Middle frontal gyrus (tissue), 1 donor: ENCODE results near the gene RUNX3.

Source experiments
- DNase-seq: peaks from one replicate; pipeline ENCODE4 v3.0.0-alpha.2; 2015; ENCODE audit warnings: low spot score; ENCODE audit errors: extremely low spot score

Gene RUNX3

DNA sequence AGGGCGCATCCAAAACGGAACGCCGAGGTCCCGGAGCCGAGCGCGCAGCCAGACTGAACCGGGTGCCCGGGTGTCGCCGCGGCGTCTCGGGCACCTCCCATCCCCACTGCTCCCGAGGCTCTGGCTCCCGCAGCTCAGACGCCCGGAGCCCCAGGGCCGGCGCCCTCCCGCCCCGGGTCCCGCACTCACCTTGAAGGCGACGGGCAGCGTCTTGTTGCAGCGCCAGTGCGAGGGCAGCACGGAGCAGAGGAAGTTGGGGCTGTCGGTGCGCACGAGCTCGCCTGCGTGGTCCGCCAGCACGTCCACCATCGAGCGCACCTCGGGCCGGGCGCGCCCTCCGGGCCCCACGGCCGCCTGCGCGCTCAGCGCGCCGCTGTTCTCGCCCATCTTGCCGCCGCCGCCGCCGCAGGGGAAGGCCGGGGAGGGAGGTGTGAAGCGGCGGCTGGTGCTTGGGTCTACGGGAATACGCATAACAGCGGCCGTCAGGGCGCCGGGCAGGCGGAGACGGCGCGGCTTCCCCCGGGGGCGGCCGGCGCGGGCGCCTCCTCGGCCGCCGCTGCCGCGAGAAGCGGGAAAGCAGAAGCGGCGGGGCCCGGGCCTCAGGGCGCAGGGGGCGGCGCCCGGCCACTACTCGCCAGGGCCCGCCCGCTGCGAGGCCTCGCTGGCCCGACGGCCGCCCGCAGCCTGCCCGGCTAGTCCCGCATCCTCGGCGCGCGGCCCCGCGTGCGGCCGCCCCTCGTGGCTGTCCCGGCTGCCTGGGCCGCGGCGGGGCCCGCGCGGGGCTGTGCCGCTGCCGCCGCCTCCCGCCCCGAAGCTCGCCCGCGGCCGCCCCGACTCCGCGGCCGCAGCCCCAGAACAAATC, 447 bp downstream of the RUNX3 start:
- DNase-seq, result no peak

GRCh38 chr1:24928689-24929397, 1.2 kb downstream of the RUNX3 start:
- no peak for DNase-seq

GRCh38 chr1:24927988-24928688, 1.9 kb downstream of the RUNX3 start:
- no peak for DNase-seq

DNA sequence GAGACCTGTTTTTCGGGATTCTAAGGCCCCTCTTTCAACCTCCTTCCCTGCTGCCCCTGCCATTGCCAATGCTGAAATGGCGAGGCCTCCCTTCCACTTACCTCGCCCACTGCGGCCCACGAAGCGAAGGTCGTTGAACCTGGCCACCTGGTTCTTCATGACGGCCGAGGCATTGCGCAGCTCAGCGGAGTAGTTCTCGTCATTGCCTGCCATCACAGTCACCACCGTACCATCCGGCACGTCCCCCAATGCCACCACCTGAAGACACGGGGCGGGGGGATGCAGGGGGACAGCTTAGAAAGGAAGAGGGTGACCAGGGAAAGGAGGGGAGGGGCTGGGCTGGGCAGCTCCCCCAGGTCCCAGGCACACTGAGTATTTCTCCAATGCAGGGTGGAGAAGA, 2.6 kb downstream of the RUNX3 start:
- DNase-seq, result no peak

DNA sequence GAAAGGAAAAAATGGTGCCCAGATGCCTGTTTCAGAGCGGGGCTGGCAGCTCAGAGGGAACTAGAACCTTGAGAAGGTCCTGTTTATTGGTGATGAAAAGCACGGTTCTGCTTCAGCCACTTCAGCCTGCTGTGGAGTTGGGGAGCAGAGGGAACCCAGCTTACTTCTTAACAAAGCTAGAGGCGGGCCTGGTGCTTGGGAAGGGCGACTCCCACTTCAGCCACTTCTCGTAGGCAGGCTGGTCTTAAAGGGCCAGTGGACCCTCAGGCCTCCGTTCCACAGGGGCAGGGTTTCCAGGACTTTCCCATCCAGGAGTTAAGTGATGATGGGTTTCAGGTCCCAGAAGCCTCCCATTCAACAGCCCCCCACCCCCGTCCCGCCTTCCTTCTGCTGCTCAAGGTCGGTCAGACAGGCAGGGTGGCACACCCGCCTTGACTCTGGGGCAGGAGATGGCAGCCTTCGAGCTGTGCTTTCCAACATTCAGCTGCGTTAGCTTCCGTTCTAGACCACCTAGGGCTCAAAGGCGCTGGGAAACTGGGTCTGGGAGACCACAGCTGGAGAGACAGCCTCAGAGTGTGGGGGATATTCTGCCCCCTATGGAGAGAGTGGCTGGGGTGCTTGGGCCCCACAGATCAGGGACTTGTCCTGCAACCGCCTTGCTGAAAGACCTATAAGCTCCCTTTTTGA, 3.4 kb downstream of the RUNX3 start:
- no peak for DNase-seq

DNA sequence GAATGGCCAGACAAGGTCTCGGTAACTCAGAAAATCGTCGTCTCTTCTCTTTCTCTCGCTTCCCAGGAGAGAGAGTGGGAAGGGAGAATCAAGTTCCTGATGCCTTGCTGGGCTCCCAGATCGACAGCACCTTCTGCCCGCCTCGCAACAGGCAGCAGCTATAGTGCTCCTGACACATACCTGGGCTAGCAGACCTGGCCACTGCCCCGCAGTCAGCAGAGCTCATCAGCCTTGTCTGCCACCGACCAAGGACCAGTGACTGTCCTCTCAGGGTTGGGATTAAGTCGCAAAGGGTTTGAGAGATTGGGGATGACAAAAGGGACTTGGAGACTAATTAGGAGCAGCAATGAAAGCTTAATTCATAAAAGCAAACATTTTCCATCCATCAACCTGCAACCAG, 4.1 kb downstream of the RUNX3 start:
- no peak for DNase-seq

- DNase-seq, result no peak
These were observed 4.8 kb downstream of the RUNX3 start for GRCh38 chr1:24925082-24925779.

DNA sequence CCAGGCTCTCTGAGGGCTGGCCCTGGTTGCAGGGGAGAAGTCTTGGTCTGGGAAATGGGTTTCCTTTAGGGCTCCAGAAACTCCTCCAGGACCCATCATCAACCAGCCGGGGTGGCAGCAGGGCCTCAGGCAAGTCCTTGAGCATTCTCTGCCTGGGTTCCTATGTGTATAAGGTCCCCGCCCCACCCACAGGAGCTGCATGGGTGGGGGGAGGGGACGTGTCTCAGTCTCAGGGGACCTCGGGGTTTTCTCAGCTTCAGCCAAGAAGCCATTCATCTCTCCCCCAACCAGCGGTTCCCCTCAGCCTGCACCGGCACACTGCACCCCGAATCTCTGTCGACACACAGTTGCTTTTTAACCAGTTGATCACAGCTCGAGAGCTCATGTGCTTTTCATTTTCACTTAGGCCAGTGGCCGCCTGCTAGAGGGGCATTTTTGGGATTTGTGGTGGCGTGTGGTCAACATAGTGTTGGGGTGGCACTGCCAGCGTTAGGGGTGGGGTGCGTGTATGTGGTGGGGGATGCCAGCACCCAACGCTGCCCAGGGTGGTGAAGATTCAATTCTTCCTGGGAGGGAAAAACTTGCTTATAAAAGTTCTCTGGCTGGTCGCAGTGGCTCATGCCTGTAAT, 6.5 kb downstream of the RUNX3 start:
- no peak for DNase-seq

GRCh38 chr1:24921938-24922662, 8.0 kb downstream of the RUNX3 start:
- DNase-seq, result no peak

- no peak for DNase-seq
These were observed 8.7 kb downstream of the RUNX3 start for GRCh38 chr1:24921412-24921811.

DNA sequence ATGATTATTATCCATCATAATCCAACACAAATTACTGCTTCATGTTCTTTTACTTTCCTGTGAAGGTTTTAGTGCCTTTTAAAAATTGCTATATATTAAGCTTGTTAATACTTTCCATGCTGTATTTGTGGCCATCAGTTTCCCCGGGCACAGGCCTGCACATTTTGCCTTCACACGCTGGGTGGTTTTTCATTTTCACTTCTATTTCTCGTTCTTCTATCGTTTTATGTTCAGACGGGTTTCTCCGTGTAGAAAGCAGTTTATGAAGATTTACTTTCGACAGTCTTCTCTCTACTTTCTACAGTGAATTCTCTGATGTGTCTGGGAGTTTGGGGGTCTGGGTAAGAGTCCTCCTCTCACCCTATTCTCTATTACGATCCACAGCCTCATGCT, 9.5 kb downstream of the RUNX3 start:
- DNase-seq, result no peak

DNA sequence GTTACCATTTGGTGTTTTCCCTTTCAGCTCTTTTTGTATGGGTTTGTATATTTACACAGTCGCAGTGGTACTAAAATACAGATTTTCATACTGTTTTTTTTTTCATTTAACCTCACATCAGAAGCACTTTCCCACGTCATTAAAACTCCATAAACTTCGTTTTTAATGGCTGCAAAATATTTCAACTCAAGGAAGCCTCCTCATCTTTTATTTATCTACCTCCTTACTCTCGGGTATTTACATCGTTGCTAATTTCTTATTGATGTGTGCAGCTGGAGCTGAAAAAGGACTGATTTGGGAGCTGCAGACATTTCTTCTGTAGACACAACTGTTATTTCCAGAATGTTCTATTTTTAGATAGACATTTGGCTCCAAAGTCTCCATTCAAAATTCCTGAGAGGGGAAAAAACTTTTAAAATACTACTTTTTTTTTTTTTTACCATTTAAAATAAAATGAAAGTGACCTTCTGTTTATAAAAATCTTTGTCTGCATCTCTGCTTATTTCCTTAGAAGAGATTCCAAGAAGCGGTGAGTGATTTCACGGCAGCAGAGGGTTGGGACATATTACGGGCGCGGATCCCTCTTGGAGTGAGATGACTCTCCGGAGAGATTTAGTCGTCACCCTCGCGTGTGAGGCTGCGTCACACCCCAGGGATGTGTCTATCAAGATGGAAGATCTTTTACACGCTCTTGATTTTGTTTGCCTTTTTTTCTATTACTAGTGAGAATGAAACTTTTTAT, 10.1 kb downstream of the RUNX3 start:
- no peak for DNase-seq

DNA sequence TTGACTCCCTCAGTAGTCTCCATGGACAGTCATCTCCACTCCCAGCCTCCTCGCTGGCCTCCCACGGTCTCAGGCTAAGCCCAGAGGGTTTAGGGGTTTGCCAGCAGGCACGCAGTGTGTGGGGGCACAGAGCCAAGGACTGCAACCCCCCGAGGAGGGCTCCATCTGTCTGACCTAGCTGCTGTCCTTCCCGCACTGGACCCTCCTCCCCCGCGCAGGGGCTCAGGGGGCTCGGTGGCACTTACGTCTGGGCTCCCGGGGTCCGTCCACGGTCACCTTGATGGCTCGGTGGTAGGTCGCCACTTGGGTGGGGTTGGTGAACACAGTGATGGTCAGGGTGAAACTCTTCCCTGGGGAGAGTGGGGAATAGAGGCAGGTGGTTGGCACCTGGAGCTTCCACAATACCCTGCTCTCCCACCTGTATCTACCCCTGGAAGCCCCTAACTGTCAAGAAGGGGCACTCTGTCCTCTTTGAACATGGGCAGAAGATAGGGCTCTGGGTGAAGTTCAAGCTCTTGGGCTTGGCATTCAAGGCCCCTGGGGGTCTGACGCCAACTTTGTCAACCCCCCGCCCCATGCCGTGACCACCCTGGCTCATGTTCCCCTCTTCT, 11.0 kb downstream of the RUNX3 start:
- DNase-seq, result no peak

GRCh38 chr1:24918370-24918769, 11.7 kb downstream of the RUNX3 start:
- no peak for DNase-seq

DNA sequence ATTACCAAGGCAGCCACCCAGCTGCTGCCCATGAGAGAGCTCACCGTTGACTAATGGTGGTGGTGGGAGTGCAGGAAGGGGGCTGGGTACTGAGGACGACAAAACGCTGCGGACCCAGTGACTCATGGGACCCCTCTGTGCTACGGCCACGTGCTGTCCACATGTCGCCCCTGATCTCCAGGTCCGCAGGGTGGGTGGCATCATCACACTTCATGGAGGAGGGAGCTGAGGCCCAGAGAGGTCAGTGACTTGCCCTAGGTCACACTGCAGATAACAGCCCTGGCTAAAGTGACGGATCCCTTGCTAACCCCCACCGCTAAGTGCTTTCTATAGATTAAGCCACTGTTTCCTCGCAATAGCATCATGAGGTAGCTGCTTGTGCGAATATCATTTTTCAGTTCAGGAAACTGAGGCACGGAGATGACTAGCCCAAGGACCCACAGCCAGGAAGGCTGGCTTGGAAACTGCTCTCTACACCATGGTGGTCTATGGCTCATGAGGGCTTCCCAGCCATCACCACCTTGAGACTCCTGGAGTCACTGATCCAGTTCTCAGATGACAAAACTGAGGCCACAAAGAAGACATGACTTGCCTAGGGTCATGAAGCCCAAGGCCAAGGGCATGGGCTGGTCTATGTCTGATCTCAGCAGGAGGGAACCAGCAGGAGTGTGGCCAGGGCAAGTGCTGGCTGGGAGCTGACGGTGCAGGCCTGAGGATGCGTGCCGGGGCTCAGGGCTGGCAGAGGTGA, 12.6 kb downstream of the RUNX3 start:
- DNase-seq, result no peak

DNA sequence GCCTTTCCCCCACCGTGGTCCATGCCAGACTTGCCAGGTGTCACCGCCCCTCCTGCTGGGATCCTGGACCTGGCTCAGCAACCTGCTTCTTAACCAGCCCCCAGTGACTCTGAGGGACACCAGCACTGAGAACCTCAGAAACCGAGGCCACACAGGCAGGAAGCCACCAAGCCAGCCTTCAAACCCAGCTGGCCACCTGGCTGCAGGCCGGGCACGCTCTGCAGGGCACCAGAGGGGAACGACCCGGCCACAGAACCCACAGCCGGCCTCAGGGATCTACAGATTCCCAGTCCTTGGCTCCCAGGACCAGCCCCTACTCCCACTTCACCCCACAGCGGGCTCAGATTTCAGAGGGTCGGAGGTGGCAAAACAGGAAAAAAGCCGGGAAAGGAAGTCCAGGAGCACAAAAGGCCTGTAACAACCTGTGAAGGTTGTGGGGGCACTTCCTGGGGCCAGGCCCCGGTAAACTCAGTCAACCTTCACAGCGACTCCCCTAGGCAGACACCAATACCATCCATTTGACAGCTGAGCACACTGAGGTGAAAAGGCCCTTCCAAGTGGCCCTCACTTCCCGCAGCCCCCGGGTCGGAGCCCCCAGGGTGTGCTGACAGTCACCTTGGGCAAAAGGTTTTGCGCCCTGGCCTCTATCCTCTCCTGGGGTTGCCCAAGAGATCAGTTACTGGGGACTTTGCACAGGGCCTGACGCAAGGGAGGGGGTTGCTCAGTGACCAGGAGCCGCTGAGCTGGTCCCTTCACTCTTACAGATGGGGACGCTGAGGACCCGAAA, 14.1 kb downstream of the RUNX3 start:
- DNase-seq, result no peak
